HG03280 (cell line): ENCODE data around the gene TOMM40.
A peak's percentile ranks its signal among the peaks of the same experiment; 100 is the strongest.
"Not testable (repeated sequence)": the region's sequence is repeated elsewhere in the genome, so short reads cannot be mapped to it uniquely, and the experiment has no call there.

ENCODE experiments used
- ATAC-seq: cut with Tn5 transposase; IDR thresholded peaks from one replicate; pipeline ENCODE4 v1.9.1; 2021; ENCODE audit warnings: mild to moderate bottlenecking, moderate library complexity; ENCODE audit not compliant: unreplicated experiment

TOMM40 gene

GRCh38 chr19:44924243-44924725 is 33.2 kb downstream of the TOMM40 start:
- no peak for ATAC-seq

DNA sequence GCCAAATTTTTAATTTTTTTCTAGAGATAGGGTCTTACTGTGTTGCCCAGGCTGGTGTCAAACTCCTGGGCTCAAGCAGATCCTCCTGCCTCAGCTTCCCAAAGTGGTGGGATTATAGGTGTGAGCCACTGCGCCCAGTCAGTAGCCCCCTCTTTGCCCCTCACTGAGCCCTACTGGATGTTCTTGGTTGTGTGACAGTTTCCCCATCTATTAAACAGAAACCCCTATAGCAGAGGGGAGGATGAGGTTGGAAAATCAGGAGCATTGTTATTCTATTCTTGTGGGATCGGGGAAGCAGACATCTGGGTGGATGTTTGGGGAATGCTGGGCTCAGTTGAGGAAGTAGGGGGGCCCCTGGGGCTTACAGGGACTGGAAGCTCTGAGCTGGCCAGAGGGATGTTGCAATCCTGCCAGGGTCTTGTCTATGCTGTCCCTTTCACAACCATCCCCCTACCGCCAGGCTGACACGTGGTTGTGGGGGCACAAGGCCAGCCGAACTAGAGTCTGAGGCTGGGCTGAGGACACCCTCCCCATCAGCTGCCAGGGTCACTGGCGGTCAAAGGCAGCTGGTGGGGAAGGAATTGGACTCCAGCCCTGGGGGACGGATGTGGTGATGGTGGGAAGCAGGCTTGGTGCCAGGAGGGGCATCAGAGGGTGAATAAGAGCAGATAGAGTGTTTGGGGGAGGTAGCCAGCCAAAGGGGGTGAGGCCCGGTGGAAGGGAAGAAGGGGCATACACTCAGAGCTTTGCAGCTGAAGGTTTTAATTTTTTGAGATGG is 34.2 kb downstream of the TOMM40 start:
- no peak for ATAC-seq

- not testable (repeated sequence) for ATAC-seq
Observed at GRCh38 chr19:44926245-44927077, 35.4 kb downstream of the TOMM40 start.

DNA sequence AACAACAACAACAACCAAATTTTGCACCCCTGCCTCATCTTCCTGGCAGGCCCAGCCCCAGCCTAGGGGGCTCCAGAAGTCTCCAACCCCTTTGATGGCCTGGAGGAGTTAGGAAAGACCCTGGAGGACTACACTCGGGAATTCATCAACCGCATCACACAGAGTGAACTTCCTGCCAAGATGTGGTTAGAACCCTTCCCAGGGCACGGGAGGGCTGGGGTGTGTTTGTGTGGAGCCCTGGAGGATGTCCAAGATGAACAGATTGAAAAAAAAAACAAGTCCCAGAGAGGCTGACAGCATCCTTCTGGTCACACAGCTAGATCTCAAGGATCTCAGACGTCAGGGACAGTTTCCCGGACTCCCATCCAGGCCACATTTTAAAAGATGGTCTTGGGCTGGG is 36.7 kb downstream of the TOMM40 start:
- no peak for ATAC-seq

- no peak for ATAC-seq
Observed at GRCh38 chr19:44930088-44930487, 39.0 kb downstream of the TOMM40 start.

- no peak for ATAC-seq
Observed at GRCh38 chr19:44931541-44931940, 40.5 kb downstream of the TOMM40 start.

- ATAC-seq: no peak
Observed at GRCh38 chr19:44939668-44940067, 48.6 kb downstream of the TOMM40 start.

DNA sequence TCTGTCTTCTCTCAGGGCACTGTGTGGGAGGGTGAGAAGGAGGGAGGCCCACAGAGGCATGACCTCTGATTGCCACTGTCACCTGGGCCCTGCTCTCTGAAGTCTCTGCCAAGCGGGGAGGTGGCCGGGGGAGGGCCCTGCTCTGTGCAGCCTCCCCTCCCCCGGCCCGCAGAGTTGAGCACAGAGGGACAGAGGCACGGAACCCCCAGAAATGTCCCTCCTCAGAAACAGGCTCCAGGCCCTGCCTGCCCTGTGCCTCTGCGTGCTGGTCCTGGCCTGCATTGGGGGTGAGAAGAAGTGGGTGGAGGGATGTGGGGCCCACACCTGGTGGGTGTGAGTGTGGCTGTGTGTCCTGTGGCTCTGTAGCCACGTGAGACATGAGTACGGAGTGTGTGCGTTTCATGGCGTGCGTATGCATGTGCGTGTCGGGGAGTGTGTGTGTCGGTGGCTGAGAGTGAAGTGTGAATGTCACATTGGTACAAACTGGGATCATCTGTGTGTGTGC is 51.1 kb downstream of the TOMM40 start, which contains the start of gene APOC4:
Gene APOC4, plus strand, starts transcription at position 171 of the 505 bp plus-strand sequence. Its CDS starts 41 bp downstream, at position 212.
- ATAC-seq: no peak

DNA sequence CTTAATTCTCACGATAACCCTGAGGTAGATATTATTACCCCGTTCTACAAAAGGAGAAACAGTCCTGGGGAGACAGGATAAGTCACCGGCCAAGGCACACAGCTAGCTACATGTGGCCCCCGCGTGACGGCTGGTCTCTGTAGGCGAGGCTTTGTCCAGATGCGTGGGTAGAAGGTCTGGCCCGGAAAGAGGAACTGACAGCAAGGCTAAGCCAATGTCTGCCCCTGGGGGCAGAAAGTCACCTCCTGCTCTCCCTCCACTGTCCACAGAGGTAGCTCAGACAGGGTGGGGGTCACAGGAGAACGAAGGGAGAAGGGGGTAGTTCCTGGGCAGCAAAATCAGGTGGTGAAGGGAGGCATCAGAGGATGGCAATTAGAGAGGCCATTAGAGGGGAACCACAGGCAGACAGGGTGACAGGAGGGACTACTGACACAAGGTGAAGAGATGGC is 52.8 kb downstream of the TOMM40 start:
- peak; percentile 79 for ATAC-seq

DNA sequence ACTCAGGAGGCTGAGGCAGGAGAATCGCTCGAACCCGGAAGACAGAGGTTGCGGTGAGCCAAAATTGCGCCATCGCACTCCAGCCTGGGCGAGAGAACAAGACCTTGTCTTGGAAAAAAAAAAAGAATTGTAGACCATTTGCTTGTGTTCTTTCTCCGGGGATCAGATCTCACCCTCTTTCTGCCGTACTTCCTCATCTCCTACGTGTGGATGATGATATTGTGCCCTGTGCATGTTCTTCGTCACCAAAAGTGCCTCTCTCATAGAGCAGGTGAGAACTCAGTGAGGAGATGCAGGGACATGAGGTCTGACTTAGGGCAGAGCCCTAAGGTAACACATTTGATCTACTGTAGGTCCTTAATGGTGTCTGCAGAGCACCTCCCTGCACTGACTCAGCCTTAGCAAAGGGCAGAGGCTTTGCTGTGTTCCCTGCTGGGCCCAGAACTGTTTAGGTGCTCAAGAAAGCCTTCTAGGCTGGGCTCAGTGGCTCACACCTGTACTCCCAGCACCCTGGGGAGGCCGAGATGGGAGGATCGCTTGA is 56.1 kb downstream of the TOMM40 start:
- ATAC-seq: no peak

DNA sequence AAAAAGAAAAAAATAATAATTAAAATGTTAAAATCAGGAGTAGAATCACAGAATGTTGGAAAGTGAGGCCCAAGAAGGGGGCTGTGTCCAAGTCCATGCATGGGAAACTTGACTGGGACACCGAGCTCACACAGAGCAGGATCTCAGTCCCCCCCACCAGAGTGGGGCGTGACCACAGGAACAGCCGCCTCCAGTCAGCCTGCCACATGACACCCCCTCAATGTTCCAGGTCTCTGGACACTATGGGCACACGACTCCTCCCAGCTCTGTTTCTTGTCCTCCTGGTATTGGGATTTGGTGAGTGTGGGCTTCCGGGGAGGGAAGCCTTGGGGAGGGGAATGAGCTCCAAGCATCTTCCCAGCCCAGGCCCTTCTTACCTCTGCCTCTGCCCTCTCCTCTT is 57.2 kb downstream of the TOMM40 start:
- ATAC-seq: no peak

- no peak for ATAC-seq
Observed at GRCh38 chr19:44948763-44949374, 57.8 kb downstream of the TOMM40 start.

- ATAC-seq: no peak
Observed at GRCh38 chr19:44949550-44949949, 58.5 kb downstream of the TOMM40 start.

DNA sequence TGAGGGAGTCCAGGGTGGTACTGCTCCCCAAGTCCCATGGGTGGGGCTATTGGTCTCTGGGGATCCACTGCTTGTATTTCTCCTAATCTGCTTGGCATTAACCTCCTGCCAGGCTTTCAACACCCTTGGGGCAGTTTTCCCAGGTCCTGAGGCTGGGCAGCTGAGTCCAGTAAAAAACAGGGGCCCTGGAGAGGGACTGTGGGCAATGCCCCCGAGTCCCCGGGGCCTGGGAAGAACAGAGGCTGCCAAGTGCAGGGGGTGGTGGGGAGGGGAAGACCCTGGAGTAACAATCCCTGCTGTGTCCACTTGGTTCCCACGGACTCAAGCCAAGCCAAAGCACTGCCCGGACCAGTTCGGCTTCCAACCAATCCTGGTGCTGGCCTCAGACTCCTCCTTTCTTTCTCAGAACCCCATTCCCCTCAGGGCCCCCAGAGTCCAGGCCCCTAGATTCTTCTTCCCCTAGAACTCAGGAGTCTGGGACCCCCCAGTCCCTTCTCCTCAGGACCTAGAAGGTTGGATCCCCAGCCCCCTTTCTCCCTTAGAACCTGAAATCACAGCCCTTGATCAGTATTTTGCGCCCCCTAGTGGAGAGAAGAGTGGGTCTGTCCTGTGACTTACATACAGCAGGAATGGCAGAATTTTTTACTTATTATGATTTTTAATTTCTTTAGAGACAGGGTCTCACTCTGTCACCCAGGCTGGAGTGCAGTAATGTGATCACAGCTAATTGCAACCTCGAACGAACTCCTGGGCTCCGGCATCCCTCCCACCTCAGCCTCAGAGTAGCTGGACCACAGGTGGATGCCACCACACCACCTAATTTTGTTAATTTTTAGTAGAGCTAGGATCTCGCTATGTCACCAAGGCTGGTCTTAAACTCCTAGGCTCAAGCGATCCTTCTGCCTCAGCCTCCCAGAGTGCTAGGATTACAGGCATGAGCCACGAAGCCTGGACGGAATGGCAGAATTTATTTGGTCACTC is 60.4 kb downstream of the TOMM40 start:
- no peak for ATAC-seq
